HG03457 (cell line): ENCODE results near the gene PHC3.

Source experiments
- ATAC-seq: cut with Tn5 transposase; IDR thresholded peaks from one replicate; pipeline ENCODE4 v1.9.1; 2021; ENCODE audit warnings: moderate number of reproducible peaks; ENCODE audit not compliant: unreplicated experiment

Gene PHC3

DNA sequence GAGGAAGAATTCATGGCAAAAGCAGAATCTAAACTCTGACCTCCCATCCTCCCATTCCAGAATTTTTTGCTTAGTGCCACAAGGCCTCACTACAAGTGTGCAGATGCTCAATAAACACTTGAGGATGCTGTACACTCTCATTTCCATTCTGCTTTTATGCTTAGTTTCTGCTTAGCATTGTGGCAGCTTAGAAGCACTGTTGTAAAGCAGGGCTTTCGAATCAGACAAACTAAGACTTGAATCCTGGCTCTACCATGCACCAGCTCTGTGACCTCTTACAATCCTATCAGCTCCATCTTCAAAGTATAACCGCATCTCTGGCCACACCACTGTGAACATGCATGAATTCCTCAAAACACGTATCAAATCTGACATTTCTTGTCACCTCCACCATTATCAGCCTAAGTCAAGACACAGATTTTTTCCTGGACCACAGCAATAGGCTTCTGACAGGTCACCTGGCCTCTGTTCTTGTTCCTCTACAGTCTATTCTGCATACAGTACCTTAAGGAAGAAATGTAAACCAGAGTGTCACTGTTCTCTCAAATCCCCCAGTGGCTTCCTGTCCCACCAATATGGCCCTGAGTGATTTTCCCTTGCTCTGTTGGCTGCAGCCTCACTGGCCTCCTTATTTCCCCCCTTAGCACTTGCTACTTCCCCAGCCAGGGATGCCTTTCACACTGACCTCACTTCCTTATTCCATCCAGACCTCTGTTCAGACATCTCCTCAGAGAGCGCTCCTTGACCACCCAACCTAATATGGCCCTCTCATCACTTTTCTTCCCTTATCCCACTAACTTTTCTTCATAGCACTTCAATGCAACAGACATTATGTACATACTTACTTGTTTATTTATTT lies 8.1 kb upstream of the PHC3 start:
- no peak for ATAC-seq

GRCh38 chr3:170180079-170180907 lies 1.2 kb downstream of the PHC3 start:
- peak; percentile 8 for ATAC-seq

DNA sequence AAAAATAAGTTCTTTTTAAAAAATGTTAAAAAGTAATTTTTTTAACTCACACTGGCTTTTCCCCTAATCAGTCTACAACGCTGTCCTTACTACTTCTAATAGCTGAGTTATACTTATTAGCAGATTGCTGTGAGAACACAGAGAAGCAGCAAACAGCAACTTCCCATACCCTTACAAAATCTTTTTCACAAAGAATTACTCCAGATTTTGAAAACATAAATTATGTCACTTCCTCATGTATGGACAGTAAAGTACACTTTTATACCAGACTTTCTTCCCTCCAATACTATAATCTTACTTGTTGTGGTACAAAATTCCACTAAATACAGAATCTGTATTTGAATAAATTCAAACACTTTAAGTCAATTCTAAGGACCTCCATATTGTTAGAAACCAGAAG lies 2.1 kb downstream of the PHC3 start:
- no peak for ATAC-seq

- ATAC-seq: no peak
These were observed 2.9 kb downstream of the PHC3 start for GRCh38 chr3:170178651-170179050.

GRCh38 chr3:170171563-170171962 lies 10.0 kb downstream of the PHC3 start:
- peak; percentile 45 for ATAC-seq

- ATAC-seq: no peak
These were observed 16.8 kb downstream of the PHC3 start for GRCh38 chr3:170164717-170165116.

GRCh38 chr3:170163956-170164645 lies 17.4 kb downstream of the PHC3 start:
- ATAC-seq: no peak

- ATAC-seq: no peak
These were observed 18.9 kb downstream of the PHC3 start for GRCh38 chr3:170162630-170163029.

DNA sequence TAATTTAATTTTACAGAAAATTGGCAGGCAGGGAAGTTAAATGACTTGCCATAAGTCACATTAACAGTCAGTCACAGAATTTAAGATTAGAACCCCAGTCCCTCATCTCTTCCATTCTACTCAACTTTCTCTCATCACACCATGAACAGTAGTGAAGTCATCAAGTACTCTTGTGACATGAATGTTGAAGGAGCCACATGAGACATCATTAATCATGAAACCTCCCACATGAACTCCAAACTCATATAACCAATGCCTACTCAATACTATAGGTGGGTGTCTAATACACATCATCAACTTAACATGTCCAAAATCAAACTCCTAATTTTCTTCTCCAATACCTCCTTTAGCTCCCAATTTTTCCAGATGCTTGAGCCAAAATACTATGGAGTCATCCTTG lies 19.5 kb downstream of the PHC3 start:
- ATAC-seq: no peak

- no peak for ATAC-seq
These were observed 21.6 kb downstream of the PHC3 start for GRCh38 chr3:170159933-170160332.

DNA sequence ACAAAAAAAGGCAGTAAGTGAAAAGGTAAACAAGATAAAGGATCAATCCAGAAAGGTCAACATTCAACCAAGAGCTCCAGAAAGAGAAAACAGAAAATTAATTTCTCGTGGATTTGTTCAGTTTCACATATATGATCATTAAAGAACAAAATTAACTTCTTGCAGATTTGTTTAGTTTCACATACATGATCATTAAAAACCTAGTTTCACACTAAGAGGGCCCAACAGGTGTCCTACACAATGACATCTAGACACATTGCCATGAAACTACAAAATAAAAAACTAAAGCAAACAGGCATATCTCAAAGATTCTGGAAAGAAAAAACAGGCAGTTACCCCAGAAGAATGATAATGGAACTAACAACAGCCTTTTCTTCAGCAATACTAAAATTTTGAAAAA lies 22.1 kb downstream of the PHC3 start:
- no peak for ATAC-seq

GRCh38 chr3:170155604-170156003 lies 25.9 kb downstream of the PHC3 start:
- ATAC-seq: no peak

GRCh38 chr3:170154569-170155143 lies 26.9 kb downstream of the PHC3 start:
- ATAC-seq: peak; percentile 83

GRCh38 chr3:170154084-170154483 lies 27.4 kb downstream of the PHC3 start:
- peak; percentile 5 for ATAC-seq

DNA sequence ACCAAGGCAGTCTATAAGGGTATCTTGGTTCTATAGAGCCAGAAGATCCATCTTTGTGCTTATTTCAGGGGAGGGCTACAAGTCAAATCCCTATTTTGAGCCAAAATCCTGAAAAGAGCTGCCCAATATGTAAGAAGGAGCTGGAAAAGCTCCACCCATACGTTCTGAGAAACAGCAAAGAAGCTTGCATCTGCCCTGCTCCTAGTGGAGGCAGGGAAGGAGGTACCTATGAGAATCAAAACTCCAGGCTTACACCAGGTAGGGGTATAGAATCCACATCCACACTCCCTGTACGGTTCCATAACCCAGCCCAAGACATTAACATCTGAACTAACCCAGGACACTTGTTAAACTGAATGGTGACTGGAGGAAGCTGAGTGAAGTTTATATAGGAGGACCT lies 30.0 kb downstream of the PHC3 start:
- no peak for ATAC-seq

DNA sequence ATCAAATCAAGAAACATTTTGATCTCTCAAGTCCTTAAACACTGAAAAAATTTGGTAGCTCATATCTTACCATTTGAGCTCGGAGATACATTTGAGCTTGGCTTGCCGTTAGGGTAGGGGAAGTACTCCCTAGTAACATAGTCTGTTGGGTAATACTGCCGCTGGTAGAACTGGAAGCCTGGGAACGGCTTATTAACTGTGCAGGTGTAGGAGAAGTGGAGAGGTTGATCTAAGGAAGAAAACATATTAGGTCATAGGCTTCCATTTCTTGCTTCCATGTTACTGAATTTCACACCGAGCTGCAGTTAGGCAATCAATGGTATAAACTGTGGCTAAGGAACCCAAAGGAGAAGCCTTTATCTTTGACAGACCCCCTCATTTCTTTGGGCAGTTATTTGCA lies 32.5 kb downstream of the PHC3 start:
- no peak for ATAC-seq

- ATAC-seq: no peak
These were observed 36.3 kb downstream of the PHC3 start for GRCh38 chr3:170145278-170145677.

DNA sequence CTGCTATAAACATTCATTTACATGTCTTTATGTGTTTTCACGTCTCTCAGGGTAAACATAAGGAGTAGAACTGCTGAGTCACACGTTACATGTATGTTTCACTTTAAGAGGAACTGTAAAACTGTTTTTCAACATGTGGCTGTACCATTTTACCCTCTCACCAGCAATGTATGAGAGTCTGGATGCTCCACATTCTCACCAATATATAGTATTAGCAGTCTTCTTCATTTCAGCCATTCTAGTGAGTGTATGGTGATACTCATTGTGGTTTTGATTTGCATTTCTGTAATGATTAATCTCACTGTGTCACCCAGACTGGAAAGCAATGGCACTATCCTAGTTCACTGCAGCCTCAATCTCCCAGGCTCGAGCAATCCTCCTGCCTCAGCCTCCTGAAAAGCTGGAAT lies 37.1 kb downstream of the PHC3 start:
- ATAC-seq: peak; percentile 86

GRCh38 chr3:170142373-170142772 lies 39.2 kb downstream of the PHC3 start:
- no peak for ATAC-seq

DNA sequence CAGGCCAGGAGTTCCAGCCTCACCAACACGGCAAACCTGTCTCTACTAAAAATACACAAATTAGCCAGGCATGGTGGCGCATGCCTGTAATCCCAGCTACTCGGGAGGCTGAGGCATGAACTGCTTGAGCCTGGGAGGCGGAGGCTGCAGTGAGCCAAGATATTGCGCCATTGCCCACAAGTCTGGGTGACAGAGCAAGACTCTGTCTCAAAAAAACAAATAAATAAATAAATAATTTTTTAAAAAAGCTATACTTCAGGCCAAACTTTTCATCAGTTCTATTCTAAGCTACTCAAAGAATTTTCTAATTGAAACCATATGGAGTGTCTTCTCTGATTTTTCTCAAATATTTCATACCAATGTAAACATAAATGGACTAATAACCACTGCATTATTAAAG lies 43.5 kb downstream of the PHC3 start:
- no peak for ATAC-seq

DNA sequence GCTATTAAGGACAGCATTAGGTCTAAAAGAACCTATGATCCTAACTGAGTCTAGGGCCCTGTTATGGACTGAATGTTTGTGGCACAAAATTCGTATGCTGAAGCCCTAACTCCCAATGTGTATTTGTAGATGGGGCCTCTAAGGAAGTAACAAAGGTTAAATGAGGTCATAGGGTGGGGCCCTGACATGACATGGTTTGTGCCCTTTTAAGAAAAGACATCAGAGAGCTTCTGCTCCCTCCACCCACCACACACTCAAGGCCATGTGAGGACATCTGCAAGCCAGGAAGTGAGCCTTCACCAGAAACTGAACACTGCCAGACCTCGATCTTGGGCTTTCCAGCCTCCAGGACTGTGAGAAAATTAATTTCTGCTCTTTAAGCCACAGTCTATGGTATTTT lies 49.2 kb downstream of the PHC3 start:
- no peak for ATAC-seq
